GM19468 (cell line): ENCODE results near the gene DLG2.

Experiments used
- ATAC-seq: cut with Tn5 transposase; IDR thresholded peaks from one replicate; pipeline ENCODE4 v1.9.1; 2021; ENCODE audit warnings: mild to moderate bottlenecking, moderate library complexity, moderate number of reproducible peaks; ENCODE audit not compliant: unreplicated experiment; ENCODE audit errors: extremely low read depth

The DLG2 gene

DNA sequence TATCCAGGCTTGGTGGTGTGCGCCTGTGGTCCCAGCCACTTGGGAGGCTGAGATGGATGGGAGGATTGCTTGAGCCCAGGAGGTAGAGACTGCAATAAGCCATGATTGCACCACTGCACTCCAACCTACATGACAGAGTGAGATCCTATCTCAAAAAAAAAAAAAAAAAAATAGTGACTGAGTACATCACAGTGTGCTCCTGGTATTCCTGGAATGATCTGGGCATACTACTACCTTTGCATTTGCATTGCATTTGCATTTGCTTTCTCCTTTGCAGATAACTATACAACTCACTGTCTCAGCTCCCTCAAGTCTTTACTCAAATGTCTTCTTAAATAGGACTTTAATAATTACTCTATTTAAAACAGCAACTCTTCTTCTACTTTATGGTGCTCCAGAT is 51.8 kb downstream of the DLG2 start:
- ATAC-seq: no peak

DNA sequence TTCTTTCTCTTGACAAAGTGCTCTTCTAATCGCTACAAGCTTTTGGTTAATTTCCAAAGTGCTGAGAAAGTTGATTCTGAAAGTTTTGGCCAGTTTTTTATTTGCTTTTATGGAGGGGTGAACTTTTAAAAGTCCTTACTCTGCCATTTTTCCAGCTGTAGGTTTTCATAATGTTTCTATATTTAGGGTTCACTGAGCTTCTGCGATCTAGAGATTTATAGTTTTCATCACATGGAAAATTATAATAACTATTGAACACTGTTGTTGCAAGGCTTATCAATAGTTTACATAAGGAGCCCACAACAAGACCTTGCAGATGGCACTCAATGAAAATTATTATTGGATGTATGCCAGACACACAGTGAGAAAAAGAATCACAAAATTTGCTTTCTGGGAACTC is 55.1 kb downstream of the DLG2 start:
- no peak for ATAC-seq

DNA sequence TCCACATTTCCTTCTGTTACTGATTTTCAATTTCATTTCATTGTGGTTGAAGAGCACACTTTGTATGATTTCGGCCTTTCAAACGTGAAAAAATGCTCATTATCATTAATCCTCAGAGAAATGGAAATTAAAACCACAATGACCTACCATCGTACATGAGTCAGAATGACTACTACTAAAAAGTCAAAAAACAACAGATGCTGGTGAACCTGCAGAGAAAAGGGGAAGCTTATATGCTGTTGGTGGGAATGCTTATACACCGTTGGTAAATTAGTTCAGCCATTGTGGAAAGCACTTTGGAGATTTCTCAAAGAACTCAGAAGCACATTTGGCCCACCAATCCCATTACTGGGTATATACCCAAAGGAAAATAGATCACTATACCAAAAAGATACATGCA is 57.6 kb downstream of the DLG2 start:
- no peak for ATAC-seq

DNA sequence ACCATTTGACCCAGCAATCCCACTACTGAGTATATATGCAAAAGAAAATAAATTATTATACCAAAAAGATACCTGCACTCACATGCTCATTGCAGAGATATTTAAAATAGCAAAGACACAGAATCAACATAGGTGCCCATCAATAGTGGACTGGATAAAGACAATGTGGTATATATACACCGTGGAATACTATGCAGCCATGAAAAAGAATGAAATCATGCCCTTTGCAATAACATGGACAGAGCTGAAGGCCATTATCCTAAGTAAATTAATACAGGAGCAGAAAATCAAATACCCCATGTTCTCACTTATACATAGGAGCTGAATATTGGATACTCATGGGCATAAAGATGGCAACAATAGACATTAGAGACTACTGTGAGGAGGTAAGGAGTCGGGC is 68.7 kb downstream of the DLG2 start:
- ATAC-seq: no peak

DNA sequence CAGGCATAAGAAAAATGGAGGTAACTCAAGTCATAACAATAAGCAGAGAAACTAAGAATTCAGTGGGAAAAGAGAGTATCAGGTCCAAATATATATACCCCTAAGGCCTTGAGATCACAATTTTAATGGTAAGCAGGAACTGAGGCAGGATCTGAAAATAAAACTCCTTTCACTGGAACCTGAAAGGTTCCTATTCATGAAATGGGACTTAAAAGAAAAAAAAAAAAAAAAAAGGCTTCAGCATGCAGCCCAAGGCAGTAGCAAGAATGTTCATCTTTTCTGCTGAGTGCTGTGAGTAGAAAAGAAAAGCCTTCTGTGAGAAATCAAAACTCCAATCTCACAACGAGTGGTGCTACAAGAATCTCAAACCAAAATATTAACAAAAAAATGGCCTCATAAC is 75.3 kb downstream of the DLG2 start:
- no peak for ATAC-seq

DNA sequence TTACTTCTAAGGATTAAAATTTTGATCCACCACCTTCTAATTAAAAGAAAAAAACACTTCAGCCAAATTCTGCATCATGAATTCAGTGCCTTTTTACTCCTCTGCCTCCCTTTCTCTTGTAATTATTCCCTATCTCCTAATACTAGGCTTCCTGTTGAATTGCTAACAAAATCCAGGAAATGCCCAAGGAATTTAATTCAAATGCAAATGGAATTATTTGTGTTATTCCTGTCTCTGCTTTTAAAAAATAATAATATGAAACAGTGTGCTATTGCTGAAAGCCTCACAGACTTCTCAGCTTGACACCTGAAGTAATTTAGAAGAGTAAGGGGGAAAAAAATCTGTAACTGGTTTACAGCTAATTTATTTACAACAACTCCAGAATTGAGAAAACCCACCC is 85.5 kb downstream of the DLG2 start:
- no peak for ATAC-seq

DNA sequence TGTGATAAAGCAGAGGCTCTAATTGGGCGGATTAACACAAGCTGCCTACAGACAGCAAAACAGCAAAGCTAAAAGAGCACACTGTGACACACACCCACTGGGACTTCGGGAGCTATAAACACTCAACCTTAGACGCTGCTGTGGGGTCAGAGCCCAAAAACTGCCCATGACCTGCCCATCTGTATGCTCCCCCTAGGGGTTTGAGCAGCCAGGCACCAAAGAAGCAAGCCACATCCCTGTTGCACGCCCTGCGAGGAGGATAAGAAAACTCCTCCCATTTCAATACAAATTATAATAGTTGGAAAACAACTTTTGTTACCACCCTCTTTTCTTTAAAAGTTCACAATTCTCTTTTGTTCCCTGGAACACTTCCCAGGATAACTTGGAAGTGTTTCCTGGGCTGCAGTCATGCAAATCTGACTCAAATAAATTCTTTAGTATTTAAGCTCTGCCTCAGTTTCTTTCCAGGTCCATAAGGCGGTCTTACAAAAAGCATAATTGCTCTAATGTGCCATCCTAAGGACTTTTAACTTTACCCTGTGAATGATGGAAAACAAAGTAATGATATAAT is 86.4 kb downstream of the DLG2 start:
- ATAC-seq: no peak

DNA sequence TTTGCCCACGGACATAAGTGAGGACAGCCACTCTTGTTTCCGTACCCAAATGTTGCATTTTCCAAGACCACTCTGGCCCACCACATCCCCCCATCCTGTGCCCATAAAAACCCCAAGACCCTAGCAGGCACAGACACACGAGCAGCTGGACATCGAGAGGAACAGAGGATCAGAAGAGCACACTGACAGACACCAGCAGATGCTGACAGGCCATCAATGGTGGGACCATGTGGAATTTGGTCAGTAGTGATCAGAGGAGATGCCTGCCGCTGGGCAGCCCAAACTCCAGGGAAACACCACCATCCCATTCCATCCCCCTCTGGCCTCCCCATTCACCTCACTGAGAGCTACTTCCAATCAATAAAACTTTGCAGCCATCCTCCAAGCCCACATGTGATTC is 87.0 kb downstream of the DLG2 start:
- ATAC-seq: no peak

DNA sequence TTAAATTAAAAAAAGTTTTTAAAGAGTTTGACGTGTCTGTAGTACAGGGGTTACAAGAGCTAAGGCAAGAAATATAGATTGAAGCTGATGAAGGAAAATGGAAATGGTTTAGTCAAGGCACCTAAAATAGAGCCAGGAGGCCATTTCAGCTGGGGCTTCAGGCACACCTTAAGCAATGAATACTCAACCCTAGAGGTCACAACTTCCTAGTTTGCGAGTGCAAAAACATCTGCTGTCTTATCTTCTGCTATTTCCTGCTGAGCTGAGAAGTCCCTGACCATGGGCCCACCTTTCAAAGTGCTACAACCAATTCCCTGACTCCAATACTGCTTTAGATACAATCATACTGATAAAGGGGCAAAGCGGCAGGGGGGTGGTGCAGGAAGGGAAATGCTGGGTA is 87.4 kb downstream of the DLG2 start:
- ATAC-seq: no peak

DNA sequence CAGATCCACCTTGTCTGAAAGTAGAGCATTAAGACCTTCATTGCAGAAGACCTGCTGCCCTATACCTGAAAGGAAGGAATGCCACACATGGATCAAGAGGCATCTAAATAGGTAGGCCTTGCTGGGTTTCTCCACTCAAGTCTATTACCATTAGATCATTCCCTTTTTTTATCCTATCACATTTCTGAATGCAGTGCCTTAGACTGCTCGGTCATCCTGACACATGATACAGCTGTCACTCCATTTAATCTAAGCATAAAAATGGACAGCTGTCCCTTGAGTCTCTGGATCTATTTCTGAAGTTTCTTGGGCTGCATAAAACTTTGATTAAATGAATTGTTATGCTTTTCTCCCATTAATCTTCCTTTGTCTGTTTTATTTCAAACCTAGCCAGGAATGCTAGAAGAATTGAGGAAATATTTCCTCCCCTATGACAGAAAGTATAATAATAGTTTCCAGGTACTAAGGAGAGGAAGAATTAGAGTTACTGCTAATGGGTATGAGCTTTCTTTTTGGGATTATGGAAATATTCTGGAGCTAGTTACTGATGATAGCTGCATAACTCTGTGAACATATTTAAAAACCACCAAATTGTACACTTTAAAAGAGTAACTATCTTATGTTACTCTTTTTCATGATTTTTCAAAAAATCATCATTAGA is 88.0 kb downstream of the DLG2 start:
- no peak for ATAC-seq

DNA sequence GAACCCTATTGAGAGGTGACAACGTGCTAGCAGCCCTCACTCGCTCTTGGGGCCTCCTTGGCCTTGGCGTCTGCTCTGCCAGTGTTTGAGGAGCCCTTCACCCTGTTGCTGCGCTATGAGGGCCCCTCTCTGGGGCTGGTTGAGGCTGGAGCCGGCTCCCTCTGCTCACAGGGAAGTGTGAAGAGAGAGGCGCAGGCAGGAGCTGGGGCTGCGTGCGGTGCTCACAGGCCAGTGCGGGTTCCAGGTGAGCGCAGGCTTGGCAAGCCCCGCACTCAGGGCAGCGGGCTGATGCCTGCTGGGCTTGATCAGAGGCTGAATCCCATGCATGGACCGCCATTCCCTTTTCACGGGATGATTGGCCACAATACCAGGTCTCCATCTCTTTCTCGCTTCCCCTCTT is 90.7 kb downstream of the DLG2 start:
- ATAC-seq: no peak

DNA sequence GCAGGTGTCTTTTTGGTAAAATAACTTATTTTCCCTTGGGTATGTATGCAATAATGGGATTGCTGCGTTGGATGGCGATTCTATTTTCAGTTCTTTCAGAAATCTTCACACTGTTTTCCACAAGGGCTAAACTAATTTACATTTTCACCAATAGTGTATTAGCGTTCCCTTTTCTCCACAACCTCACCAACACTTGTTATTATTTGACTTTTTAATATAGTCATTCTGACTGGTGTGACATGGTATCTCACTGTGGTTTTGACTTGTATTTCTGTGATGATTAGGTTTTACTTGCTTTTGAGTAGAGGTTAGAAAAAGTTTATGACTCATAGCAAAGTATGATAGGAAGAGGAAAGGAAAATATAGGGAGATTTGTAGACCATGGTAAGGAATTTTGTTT is 92.3 kb downstream of the DLG2 start:
- ATAC-seq: no peak

DNA sequence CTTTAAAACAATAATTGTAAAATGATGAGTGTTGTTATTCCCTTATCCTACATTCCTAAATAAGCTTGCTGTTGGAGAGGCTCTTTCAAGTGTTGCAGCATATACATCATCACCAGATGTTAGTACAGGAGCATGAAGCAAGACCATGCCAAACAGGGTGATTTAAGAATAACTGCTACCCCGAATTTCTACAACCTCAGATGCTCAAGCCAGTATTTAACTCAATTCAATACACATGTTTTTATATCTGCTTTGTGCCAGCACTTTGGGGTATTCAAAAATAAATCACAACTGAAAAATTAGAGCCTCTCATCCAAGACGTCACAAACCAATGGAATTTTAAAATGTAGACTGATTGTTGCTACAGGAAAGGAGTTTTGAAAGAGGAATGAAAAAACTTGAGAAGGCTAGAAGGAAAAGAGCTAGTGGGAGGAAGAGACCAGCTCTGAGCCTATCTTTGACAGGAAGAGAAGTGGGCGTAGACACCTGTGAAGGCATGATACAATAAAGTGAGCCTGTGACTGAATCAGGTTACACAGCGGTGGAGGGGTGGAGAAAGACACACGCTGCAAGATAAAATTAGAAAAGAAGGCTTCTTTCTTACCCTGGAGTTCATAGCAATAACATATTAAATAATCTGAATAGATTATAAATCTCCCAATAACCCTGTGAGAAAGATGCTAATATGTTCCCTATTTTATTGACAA is 95.8 kb downstream of the DLG2 start:
- no peak for ATAC-seq

DNA sequence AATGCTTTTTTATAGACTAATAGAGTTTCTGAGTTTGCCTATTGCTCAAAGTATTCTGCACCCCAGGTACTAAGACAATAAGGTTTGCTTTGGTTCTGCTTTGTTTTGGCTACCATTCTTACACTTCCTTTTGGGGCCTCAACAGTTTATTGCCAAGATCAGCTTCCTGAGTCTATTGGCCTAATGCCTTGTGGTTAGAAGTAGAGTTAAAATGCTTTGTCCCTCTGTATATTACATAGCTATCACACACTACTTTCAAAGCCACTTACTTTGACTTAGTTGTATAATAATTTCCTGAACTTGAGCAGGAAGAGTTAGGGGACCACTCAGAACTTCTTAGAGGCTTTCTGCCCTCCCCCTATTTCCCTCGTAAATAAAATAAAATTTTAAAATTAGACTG is 96.5 kb downstream of the DLG2 start:
- no peak for ATAC-seq

DNA sequence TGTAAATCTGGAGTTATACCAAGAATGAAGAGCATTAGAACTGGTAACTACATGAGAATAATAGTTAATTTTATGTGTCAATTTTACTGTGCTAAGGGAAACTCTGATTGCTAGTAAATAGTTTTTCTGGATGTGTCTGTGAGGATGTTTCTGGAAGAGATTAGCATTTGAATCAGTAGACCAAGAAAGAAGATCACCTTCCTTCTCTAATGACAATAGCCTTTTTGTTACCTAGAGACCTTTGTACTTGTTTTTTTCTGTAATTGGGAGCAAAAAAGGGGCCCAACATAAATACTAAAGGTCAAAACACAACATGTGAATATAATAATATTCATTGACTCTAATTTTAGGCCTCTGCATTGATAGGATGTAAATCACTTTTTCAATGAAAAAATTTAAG is 100.6 kb downstream of the DLG2 start:
- ATAC-seq: no peak

DNA sequence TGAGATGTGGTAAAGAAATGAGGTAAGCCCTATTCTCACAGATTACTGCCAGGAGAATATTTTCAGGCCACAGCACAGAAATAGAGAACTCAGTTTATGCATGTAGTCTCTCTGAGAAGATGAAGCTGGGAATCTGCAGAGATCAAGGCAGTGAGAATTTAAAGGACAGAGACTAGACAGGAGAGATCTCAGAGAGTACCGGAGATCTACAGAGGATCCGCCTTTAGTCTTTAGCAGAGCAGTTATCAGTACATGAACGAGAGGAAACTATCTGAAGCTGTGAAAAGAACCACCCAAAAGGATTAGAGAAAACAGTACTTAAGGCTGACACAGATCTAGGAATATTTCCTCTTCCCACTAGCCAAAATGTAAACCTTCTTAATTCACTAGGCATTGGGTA is 101.5 kb downstream of the DLG2 start:
- no peak for ATAC-seq

DNA sequence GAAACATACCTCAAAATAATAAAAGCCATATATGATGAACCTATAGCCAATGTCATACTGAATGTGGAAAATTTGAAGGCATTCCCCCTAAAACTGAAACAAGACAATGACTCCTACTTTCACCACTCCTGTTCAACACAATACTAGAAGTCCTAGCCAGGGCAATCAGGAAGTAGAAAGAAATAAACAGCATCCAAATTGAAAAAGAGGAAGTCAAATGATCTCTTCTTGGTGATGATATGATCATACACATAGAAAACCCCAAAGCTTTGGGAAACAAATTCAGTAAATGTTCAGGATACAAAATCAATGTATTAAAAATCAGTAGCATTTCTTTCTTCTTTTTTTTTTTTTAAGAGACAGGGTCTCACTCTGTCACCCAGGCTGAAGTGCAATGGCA is 109.9 kb downstream of the DLG2 start:
- no peak for ATAC-seq

DNA sequence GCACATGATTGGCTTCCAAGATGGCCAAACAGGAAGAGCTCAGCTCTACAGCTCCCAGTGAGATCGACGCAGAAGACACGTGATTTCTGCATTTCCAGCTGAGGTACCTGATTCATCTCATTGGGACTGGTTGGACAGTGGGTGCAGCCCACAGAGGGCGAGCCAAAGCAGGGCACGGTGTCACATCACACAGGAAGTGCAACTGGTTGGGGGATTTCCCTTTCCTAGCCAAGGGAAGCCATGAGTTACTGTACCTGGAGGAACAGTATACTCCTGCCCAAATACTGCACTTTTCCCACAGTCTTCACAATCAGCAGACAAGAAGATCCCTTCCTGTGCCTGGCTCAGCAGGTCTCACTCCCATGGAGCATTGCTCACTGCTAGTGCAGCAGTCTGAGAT is 131.2 kb downstream of the DLG2 start:
- ATAC-seq: no peak

DNA sequence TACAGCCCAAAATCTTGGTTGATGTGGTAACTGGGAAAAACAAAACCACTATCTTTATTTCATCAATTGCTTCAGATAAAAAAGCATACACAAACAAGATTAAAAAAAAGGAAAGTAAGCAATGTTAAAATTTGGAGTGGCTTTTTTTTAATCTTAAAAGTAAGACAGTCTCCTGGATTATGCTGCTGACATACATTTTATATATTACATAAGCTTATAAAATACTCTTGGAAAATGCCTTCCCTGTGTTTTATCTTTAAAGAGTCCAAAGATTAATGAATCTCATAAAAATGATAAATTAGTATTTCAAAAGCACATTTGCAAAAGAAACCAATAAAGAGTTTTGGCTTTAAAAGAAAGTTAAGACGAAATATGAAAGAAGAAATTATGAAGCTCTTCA is 132.7 kb downstream of the DLG2 start:
- no peak for ATAC-seq

DNA sequence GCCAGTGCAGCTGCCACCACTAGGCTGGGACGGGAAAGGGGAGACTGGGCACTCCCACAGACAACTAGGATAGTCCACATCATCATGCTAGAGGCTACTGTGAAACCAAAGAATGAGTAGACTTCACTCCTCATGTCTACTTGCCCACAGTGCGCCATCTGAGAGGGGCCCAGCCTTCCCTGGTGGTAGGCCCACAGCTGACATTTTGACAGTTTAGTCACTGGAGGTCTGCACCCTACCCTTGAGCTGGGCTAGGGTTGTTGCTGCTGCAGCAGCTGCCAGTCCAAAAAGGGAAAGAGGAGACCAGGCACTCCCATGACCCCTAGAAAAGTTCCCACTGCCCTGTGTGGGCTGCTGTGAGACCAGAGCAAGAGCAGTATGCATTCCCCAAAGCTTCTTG is 141.2 kb downstream of the DLG2 start:
- ATAC-seq: no peak

DNA sequence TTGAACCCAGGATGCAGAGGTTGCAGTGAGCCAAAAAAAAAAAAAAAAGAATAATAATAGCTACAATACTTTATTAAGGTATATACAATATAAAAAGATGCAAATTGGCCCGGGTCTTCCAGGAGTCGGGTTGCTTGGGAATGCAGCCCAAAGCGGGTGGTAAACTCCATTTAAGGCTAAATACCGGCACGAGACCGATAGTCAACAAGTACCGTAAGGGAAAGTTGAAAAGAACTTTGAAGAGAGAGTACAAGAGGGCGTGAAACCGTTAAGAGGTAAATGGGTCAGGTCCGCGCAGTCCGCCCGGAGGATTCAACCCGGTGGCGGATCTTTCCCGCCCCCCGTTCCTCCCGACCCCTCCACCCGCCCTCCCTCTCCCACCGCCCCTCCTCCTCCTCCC is 143.3 kb downstream of the DLG2 start:
- ATAC-seq: no peak

DNA sequence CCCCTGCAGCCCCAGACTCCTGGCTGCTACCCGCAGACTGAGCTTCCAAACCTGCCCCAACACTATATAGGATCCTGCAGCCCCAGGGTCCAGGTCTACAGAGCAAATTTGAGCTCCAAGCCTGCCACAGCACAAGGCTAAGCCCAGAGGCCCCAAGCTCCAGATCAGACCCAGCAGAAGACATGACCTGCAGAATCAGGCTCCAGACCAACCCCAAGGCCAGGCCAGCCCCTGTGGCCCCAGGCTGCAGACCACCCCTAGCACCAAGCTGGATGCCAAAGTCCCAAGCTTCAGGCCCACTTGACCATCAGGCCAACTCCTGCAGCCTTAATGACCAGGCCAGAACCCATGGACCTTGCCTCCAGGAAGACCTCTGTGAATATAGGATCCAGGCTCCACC is 145.3 kb downstream of the DLG2 start:
- ATAC-seq: no peak
